ENCODE results near the gene FLYWCH2. TPM values are rescaled to one million over a fixed set of nuclear protein-coding genes. Genes with fewer than 3 reads are reported as not detected.

FLYWCH2 gene
- polyA plus RNA-seq, 1 experiment = 22.4 TPM

- ChIA-PET CTCF (no interaction called here), POLR2A (interaction anchor here (1.0 kb wide), 1 partner anchor 12 kb away, joined by 3 read pairs; no protein-coding TSS in a partner anchor)
- Histone ChIP-seq H3K27me3 (ENCODE audit: control insufficient read depth, insufficient read depth, low read length) (peaks cover 4% of the 10 kb centered on the region), H3K4me3 (ENCODE audit: low read depth, low read length) (no peak overlapping the region), H3K27ac (ENCODE audit: low read depth, low read length) (no peak overlapping the region), H3K9me3 (ENCODE audit: control insufficient read depth, insufficient read depth, low read length) (peaks cover 50% of the 10 kb centered on the region)
- no peak for DNase-seq (ENCODE audit: low read depth, low spot score)
- TF ChIP-seq, protein P1, sequence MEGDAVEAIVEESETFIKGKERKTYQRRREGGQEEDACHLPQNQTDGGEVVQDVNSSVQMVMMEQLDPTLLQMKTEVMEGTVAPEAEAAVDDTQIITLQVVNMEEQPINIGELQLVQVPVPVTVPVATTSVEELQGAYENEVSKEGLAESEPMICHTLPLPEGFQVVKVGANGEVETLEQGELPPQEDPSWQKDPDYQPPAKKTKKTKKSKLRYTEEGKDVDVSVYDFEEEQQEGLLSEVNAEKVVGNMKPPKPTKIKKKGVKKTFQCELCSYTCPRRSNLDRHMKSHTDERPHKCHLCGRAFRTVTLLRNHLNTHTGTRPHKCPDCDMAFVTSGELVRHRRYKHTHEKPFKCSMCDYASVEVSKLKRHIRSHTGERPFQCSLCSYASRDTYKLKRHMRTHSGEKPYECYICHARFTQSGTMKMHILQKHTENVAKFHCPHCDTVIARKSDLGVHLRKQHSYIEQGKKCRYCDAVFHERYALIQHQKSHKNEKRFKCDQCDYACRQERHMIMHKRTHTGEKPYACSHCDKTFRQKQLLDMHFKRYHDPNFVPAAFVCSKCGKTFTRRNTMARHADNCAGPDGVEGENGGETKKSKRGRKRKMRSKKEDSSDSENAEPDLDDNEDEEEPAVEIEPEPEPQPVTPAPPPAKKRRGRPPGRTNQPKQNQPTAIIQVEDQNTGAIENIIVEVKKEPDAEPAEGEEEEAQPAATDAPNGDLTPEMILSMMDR (IDR thresholded peaks at IDR 0.05; ENCODE audit: low read depth, low read length) = no peak
Measured at GRCh38 chr16:2856686-2857450, 26.1 kb upstream of the FLYWCH2 start.

DNA sequence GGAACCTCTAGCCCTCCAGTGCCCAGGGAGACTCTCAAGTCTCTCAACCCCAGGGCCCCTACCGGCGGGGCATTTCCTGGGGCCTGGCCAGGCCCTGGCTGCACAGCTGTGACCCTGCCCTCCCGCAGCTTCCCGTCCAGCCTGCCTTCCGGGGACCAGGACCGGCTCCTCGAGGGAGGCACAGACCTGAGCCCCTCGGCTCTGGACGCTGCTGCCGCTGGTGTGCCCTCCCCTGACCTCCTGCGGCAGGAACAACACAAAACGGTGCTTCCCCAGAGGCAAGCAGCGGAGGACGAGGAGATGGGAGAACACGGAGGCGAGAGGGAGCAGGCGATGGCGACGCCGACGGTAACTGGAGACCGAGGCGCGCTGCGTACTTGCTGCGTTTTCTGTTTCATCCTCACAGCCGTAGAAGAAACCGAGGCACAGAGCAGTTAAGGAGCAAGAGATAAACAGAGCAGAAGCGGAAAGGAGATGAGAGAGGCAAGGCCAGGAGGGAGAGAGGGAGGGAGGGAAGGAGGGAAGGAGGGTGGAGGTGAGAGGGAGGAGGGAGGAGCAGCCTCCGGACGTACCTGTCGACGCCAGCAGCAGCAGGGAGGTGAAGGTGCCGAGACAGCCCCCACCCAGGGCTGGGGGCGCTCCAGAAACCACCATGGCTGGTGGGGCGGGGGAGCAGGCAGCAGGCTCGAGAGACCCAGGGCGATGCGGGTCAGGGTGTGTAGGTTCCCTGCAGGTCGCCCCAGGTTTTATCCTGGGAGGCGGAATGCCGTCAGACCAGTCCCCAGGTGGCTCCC lies 25.4 kb upstream of the FLYWCH2 start, which contains the start of gene PRSS22:
Gene PRSS22, minus strand, starts transcription at position 720 of the 794 bp plus-strand sequence. Its CDS starts 66 bp downstream, at position 654.
- no peak within 1 kb of the TSS for H3K27ac ChIP-seq (ENCODE audit: low read depth, low read length)
- peak within 1 kb of the TSS; percentile 23; the same call in 1 of the 2 replicates for H3K4me3 ChIP-seq (ENCODE audit: low read depth, low read length)
- TF ChIP-seq, protein P1 (IDR thresholded peaks at IDR 0.05; ENCODE audit: low read depth, low read length) = no peak
- DNase-seq (ENCODE audit: low read depth, low spot score) = no peak
- POLR2A ChIA-PET = no interaction called here
- peaks cover 4% of the 10 kb centered on the region for H3K27me3 ChIP-seq (ENCODE audit: control insufficient read depth, insufficient read depth, low read length)
- CTCF ChIA-PET = no interaction called here
- peaks cover 47% of the 10 kb centered on the region for H3K9me3 ChIP-seq (ENCODE audit: control insufficient read depth, insufficient read depth, low read length)

DNA sequence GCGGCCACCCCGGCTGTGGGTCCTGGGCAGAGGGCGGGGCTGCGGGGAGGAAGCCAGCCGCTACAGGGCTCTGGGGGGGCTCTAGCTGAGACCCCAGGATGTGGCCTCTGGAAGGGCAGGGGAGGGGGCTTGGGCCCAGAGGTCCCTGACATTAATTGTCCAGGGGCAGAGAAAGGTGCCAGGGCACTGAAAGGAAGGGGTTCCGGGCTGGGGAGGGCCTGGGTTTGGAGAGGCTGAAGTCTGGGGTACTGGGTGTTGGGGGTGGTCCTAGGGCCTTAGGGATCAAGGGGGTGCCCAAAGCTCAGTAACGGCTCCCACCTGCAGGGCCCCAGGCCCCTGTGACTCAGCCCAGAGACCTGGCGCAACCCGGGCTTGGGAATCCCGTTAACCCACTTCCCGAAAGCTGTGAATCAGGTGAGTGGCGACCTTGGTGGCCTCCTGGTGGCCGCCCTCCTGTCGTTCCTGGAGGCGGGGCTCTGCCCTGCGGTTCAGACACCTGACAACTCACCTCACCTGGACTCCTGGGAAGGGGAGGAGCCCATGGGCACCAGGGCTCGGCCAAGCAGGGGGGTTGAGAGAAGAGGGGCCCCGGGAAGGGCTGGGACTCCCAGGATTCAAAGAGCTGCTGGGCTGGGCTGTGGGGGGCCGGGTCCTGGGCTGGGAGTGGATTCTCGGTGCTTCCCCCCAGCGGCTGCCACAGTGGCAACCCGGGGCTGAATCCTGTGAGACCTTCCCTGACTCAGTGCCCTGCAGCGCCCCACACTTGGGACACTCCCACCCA lies 24.6 kb upstream of the FLYWCH2 start:
- CTCF ChIA-PET = interaction anchor here (0.9 kb wide), 1 partner anchor 10 kb away, joined by 4 read pairs; no protein-coding TSS in a partner anchor
- DNase-seq (ENCODE audit: low read depth, low spot score) = no peak
- POLR2A ChIA-PET = no interaction called here
- Histone ChIP-seq H3K27ac (ENCODE audit: low read depth, low read length) (no peak overlapping the region), H3K9me3 (ENCODE audit: control insufficient read depth, insufficient read depth, low read length) (peaks cover 39% of the 10 kb centered on the region), H3K27me3 (ENCODE audit: control insufficient read depth, insufficient read depth, low read length) (peaks cover 4% of the 10 kb centered on the region), H3K4me3 (ENCODE audit: low read depth, low read length) (no peak overlapping the region)
- TF ChIP-seq, protein P1 (IDR thresholded peaks at IDR 0.05; ENCODE audit: low read depth, low read length) = no peak

DNA sequence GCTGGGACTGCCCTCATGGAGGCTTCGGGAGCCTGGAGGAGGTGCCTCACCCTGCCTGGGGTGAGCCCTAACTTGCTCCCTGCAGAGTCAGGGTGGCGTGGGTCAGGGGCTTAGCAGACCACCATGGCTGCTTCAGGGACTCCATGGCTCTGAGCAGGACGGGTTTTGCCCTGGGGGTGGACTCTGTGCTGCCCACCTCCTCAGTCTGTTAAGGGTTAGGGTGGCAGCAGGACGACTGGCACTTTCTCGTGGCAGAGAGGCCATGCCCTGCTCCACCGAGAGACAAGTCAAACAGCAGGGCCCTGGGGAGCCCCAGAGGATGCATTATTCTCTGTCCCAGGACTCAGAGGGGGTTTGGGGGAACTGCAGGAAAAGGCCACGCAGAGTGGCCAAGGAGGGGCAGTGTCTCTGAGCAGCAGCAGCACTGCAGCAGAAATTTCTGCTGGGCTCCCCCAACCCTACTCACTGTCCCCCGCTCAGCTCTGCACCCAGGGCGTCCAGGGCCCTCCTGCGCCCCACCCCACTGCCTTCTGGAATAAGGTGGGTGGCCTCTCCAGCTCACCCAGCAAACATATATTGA lies 23.2 kb upstream of the FLYWCH2 start:
- Histone ChIP-seq H3K27ac (ENCODE audit: low read depth, low read length) (no peak overlapping the region), H3K27me3 (ENCODE audit: control insufficient read depth, insufficient read depth, low read length) (peaks cover 4% of the 10 kb centered on the region), H3K4me3 (ENCODE audit: low read depth, low read length) (no peak overlapping the region), H3K9me3 (ENCODE audit: control insufficient read depth, insufficient read depth, low read length) (peaks cover 27% of the 10 kb centered on the region)
- DNase-seq (ENCODE audit: low read depth, low spot score) = no peak
- ChIA-PET CTCF (no interaction called here), POLR2A (no interaction called here)
- TF ChIP-seq, protein P1 (IDR thresholded peaks at IDR 0.05; ENCODE audit: low read depth, low read length) = no peak
